PFSK-1 (cell line): ENCODE data around the gene MYCN.

ENCODE experiments used
- FOXP2 ChIP-seq: optimal IDR thresholded peaks from 2 replicates; pipeline ENCODE3; 2011; ENCODE audit warnings: borderline replicate concordance, control low read depth, inconsistent platforms; ENCODE audit not compliant: insufficient read depth; ENCODE audit errors: extremely low read length, extremely low read depth
- POLR2AphosphoS5 ChIP-seq: IDR thresholded peaks from 2 replicates; pipeline ENCODE4 v1.6.1; 2012; ENCODE audit warnings: low read depth, mild to moderate bottlenecking, control low read depth, low read length, moderate library complexity
- SIN3A ChIP-seq: IDR thresholded peaks from 2 replicates; pipeline ENCODE4 v1.6.1; 2012; ENCODE audit warnings: mild to moderate bottlenecking, low read length, moderate library complexity, borderline replicate concordance; ENCODE audit not compliant: insufficient read depth
- TAF1 ChIP-seq: IDR thresholded peaks from 2 replicates; pipeline ENCODE4 v1.6.1; 2012; ENCODE audit warnings: low read length, control low read depth, borderline replicate concordance; ENCODE audit not compliant: insufficient read depth
- TF ChIP-seq, protein P1 (sequence below), 2 experiments: IDR thresholded peaks; 2 replicates each; pipeline versions ENCODE4 v1.6.1 to v1.8.0; 2011 to 2012; ENCODE audit warnings: low read depth in 2 of 2, low read length in 2 of 2, control low read depth in 1 of 2, inconsistent platforms in 1 of 2, mild to moderate bottlenecking in 1 of 2, moderate library complexity in 1 of 2; ENCODE audit not compliant: insufficient read depth in 1 of 2

MYCN gene

DNA sequence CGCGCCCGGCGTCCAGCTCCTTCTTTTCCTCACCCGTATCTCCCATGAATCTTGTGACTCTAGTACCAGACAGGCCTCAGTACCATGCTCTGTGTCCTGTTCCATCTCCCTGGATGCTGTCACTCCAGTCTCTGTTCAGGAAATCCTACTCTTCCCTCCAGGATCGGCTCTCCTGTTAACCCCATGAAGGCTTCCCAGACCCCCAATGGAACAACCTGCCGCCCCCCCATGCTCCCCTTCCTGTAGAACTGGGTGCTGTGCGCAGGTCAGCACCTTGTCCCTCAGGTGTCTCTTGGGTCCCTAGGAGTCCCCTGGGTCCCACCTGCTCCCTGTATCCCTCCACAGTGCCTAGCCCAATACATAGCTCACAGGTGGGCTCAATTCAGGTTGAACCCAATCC lies 41.3 kb downstream of the MYCN start:
- no peak for TF ChIP-seq SIN3A
- TF ChIP-seq TAF1 = no peak
- TF ChIP-seq POLR2AphosphoS5 = no peak
- no peak for TF ChIP-seq FOXP2
- TF ChIP-seq, protein P1, sequence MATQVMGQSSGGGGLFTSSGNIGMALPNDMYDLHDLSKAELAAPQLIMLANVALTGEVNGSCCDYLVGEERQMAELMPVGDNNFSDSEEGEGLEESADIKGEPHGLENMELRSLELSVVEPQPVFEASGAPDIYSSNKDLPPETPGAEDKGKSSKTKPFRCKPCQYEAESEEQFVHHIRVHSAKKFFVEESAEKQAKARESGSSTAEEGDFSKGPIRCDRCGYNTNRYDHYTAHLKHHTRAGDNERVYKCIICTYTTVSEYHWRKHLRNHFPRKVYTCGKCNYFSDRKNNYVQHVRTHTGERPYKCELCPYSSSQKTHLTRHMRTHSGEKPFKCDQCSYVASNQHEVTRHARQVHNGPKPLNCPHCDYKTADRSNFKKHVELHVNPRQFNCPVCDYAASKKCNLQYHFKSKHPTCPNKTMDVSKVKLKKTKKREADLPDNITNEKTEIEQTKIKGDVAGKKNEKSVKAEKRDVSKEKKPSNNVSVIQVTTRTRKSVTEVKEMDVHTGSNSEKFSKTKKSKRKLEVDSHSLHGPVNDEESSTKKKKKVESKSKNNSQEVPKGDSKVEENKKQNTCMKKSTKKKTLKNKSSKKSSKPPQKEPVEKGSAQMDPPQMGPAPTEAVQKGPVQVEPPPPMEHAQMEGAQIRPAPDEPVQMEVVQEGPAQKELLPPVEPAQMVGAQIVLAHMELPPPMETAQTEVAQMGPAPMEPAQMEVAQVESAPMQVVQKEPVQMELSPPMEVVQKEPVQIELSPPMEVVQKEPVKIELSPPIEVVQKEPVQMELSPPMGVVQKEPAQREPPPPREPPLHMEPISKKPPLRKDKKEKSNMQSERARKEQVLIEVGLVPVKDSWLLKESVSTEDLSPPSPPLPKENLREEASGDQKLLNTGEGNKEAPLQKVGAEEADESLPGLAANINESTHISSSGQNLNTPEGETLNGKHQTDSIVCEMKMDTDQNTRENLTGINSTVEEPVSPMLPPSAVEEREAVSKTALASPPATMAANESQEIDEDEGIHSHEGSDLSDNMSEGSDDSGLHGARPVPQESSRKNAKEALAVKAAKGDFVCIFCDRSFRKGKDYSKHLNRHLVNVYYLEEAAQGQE (IDR thresholded peaks at IDR 0.05; ENCODE audit: insufficient read depth in 1 of 2, low read depth in 2 of 2, low read length in 2 of 2) = no peak

DNA sequence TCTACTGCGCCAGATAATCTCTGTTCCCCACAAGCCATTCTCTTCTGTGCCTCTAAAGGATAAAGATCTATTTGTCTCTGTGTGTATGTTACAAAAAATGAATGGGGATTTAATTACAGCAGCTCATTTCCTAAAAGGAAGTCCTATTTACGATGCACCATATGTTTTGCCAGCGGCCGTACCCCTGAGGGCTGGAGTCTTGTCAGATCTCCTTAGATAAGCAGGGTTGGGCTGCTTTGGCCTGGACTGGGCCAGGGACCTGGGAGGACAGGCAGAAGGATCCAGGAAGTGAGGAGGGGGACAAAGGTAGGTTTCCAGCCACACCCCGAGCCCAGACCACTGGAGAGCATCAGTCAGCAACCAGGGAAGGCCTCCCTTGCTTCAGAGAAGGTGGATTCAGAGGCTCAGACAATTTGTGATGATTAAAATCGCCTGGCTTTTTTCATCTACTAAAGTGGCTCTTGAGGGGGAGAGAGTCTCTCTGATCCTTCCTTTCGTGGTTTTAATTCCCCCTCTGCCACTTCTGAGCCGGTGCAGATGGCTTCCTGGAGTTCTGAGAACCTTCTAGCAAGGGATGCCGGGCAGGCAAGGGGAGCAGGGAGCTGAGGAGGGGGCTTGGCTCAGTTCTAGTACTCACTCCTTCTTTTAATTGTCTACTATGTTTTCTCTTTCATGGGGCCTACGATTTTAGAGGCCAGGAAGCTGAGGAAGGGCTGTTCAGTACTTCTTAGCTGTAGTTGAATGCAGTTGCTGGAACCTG lies 42.1 kb downstream of the MYCN start:
- TF ChIP-seq, protein P1 (IDR thresholded peaks at IDR 0.05; ENCODE audit: insufficient read depth in 1 of 2, low read depth in 2 of 2, low read length in 2 of 2) = no peak
- TF ChIP-seq FOXP2 = no peak
- TF ChIP-seq POLR2AphosphoS5 = no peak

DNA sequence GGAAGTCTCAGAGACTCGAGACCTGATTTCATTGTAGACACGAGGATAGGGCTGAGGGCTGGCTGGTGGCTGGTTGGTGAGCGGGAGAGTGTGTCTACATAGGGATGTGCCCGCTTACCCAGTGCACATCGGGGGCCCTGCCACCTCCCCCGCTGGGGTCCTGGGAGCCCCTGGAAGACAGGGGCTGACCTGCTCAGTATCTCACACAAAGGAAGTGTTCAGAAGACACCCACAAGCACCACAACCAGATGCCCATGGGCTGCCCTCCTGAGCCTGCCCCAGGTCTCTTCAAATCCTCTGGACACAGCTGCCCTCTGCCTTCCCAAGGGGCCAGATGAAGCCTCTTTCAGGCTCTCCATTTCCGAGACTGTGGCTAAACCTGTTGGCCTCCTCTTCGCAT lies 43.1 kb downstream of the MYCN start:
- TF ChIP-seq, protein P1 (IDR thresholded peaks at IDR 0.05; ENCODE audit: insufficient read depth in 1 of 2, low read depth in 2 of 2, low read length in 2 of 2) = no peak
- TF ChIP-seq TAF1 = no peak
- TF ChIP-seq FOXP2 = no peak
- TF ChIP-seq POLR2AphosphoS5 = no peak
- TF ChIP-seq SIN3A = no peak

DNA sequence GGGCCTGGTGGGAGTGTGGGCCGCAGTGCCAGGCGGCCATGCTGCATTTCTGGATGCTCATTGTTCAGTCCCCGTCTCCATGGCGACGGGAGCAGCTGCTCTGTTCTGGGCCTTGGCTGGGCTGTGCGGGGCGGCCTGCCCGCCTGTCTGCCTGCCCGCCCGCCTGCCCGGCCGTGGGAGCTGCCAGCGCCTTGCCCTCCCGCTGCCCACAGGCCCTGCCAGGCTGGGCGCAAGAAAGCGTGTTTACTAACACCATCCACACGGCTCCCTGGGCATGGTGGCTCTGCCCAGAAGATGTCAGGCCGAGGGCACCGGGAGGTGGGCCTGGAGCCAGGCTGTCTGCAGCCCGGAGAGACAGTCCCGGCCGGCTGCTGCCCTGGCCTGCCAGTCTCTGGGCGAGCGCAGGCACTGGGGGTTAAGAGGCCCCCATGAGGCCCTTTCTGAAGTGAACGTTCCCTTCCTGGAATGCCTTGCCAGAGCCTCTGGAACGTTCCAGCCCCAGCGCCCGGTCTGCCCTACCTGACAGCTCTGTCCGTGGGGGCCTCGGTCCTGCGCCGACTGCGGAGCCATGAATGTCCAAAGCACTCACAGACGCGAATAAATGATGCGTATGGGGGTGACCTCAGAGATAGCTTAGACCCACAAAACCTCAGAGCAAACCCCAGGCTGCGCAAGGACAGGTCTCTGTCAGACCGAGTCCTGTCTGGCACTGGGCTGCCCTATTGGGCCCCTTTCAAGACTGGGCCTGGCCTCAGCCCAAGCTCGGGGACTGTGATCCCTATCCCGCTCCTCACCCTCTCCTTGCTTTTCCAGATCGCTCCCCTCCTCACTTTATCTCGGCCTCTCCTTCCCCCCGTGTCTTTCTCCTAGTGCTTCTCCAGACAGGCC lies 44.3 kb downstream of the MYCN start:
- TF ChIP-seq FOXP2 = no peak
- TF ChIP-seq SIN3A = no peak
- no peak for TF ChIP-seq POLR2AphosphoS5
- TF ChIP-seq TAF1 = no peak
- TF ChIP-seq, protein P1 (IDR thresholded peaks at IDR 0.05; ENCODE audit: insufficient read depth in 1 of 2, low read depth in 2 of 2, low read length in 2 of 2) = no peak
